Esophagus squamous epithelium (tissue), 5 donors: Measurements from ENCODE around the gene XRN1. TPM values are rescaled to one million over a fixed set of nuclear protein-coding genes. Genes with fewer than 3 reads are reported as not detected.

Experiments used
- DNase-seq: peaks from one replicate; lab custom pipeline; 2025; lab: John Stamatoyannopoulos, UW
- H3K27ac ChIP-seq, 4 donors: fragments of 200-600 bp; sonication (generic); one replicate each; pipeline ENCODE4 v1.5.1; 2016 to 2019; ENCODE audit warnings: mild to moderate bottlenecking in 1 of 4
- H3K27me3 ChIP-seq, 4 donors: fragments of 200-600 bp; sonication (generic); 1 replicate in 3 of 4; 2 replicates in 1 of 4; pipeline versions ENCODE4 v1.5.1 to v1.6.0; 2017 to 2021; ENCODE audit warnings: antibody characterized with exemption in 1 of 4
- H3K36me3 ChIP-seq, 3 donors: fragments of 200-600 bp; sonication (generic); one replicate each; pipeline ENCODE4 v1.5.1; 2016 to 2019
- H3K4me1 ChIP-seq, 3 donors: fragments of 200-600 bp; sonication (generic); one replicate each; pipeline ENCODE4 v1.5.1; 2017 to 2019
- H3K4me3 ChIP-seq, 4 donors: fragments of 200-600 bp; sonication (generic); 1 replicate in 3 of 4; 2 replicates in 1 of 4; pipeline ENCODE4 v1.5.1; 2016 to 2019; ENCODE audit warnings: mild to moderate bottlenecking in 2 of 4, moderate library complexity in 1 of 4
- H3K9me3 ChIP-seq, 3 donors: fragments of 200-600 bp; sonication (generic); one replicate each; pipeline ENCODE4 v1.5.1; 2016 to 2019
- POLR2A ChIP-seq, 4 donors: fragments of 450-650 bp; IDR thresholded peaks; one replicate each; pipeline ENCODE4 v1.6.1; 2017; ENCODE audit warnings: antibody characterized with exemption in 4 of 4, mild to moderate bottlenecking in 4 of 4, moderate library complexity in 3 of 4
- WGBS, 2 donors: methylation state at CpG; one replicate each; pipeline ENCODE4 v1.1.5; 2018; 5-methylcytosine and 5-hydroxymethylcytosine counted together
- intact Hi-C: fragments of 100-400 bp; cut with DNase I; formaldehyde crosslinking; loops from one replicate; pipeline ENCODE4 v1.15.0; 2022
- total RNA-seq, 4 donors: library from RNA; depleted of rRNA; stranded (reverse); fragments of >200 nt; gene quantifications; one replicate each; pipeline ENCODE4 v1.1.0, GENCODE V29; 2016
- TF ChIP-seq, protein P1 (sequence below), 6 experiments: fragments of 450-650 bp in 4 of 6; fragments of 200-600 bp in 2 of 6; sonication (generic) in 2 of 6; IDR thresholded peaks; one replicate each; pipeline ENCODE4 v1.5.1; 2016 to 2019; ENCODE audit warnings: antibody characterized with exemption in 6 of 6, mild to moderate bottlenecking in 4 of 6, moderate library complexity in 4 of 6
- donor health status: DM: yes; HTN: yes; CAD: no.

Gene XRN1
- total RNA-seq, 4 donors from 2014 or later, result 15.5 to 37.6 (median 23.1) TPM

DNA sequence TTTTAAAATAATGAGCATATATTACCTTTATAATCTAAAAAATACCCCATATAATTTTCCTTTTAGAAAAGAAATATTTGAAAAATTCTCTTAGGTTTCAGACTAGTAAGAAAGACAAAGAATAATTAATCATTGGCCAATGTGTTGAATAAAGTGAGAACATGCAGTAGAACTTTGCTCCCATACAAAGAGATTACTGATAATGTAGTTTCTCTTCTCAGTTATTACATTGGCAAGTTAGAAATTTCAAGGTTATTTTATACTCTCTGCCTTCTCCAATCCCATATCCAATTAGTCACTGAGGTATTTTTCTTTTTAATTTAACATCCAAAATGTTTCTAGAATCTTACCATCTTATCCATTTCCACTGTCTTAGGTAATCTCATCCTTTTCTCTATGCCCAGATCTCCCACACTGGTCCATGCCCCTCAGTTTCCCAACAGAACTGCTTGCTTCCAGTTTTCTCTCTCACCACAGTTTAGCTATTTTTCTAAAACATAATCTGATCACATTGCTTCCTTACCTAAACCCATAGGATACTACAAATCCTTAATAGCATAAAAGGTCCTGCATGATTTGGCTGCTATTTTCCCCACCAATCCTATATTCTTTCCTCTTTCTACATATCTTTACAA lies 10.8 kb downstream of the XRN1 start:
- TF ChIP-seq POLR2A (IDR thresholded peaks at IDR 0.05), result no peak
- TF ChIP-seq, protein P1, sequence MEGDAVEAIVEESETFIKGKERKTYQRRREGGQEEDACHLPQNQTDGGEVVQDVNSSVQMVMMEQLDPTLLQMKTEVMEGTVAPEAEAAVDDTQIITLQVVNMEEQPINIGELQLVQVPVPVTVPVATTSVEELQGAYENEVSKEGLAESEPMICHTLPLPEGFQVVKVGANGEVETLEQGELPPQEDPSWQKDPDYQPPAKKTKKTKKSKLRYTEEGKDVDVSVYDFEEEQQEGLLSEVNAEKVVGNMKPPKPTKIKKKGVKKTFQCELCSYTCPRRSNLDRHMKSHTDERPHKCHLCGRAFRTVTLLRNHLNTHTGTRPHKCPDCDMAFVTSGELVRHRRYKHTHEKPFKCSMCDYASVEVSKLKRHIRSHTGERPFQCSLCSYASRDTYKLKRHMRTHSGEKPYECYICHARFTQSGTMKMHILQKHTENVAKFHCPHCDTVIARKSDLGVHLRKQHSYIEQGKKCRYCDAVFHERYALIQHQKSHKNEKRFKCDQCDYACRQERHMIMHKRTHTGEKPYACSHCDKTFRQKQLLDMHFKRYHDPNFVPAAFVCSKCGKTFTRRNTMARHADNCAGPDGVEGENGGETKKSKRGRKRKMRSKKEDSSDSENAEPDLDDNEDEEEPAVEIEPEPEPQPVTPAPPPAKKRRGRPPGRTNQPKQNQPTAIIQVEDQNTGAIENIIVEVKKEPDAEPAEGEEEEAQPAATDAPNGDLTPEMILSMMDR (IDR thresholded peaks at IDR 0.05), result no peak
- intact Hi-C loops, result no loop called here
- no peak for DNase-seq
- Histone ChIP-seq H3K27me3 (no peaks in the 10 kb centered on the region), H3K27ac (no peak overlapping the region), H3K4me1 (peaks cover 7 to 48% (median 11%) of the 10 kb centered on the region in 3 donors), H3K9me3 (no peaks in the 10 kb centered on the region), H3K36me3 (peaks cover 0 to 20% (median 0%) of the 10 kb centered on the region in 3 donors), H3K4me3 (no peak overlapping the region)

DNA sequence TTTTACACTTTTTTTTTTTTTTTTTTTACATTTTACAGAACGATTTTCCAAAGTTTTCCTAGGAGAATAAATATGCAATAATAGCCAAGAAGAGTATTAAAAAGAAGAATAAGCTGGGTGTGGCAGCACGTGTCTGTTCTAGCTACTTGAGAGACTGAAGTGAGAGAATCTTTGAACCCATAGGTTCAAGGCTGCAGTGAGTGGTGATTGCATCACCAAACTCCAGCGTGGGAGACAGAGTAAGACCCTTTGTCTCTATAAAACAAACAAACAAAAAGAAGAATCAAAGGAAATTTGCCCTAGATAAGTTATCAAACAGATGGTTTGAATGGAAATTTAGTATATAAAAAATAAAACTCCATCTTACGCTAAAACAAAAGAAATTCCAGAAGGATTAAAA lies 13.3 kb downstream of the XRN1 start:
- intact Hi-C loops, result no loop called here
- DNase-seq, result no peak
- Histone ChIP-seq H3K36me3 (peaks cover 3 to 41% (median 9%) of the 10 kb centered on the region in 3 donors), H3K27ac (no peak overlapping the region), H3K9me3 (no peaks in the 10 kb centered on the region), H3K4me3 (no peak overlapping the region), H3K4me1 (peaks cover 0 to 25% (median under 1%) of the 10 kb centered on the region in 3 donors), H3K27me3 (no peaks in the 10 kb centered on the region)
- TF ChIP-seq, protein P1 (IDR thresholded peaks at IDR 0.05), result no peak
- TF ChIP-seq POLR2A (IDR thresholded peaks at IDR 0.05), result no peak
- WGBS, 2 donors, result 50 to 53% methylated on average over 4 of the region's 4 CpGs

DNA sequence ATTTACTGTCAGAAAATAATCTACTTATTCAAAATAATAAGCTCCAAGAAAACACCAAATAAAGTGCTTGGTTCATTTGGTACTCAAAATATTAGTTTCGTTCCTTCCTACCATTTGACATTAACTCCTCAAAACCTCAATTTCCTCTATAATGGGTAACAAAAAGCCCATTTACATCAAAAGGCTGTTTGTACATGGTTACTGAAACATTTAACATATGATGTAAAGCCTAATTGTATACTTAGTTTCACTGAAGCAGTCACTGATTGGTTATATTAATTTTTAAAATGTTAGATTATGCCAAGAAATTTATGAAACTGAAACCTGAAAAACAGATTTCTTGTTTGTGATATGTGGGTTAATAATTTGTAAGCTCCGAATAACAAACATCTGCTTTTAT lies 14.7 kb downstream of the XRN1 start:
- intact Hi-C loops, result no loop called here
- TF ChIP-seq, protein P1 (IDR thresholded peaks at IDR 0.05), result no peak
- Histone ChIP-seq H3K27me3 (no peaks in the 10 kb centered on the region), H3K36me3 (peaks cover 3 to 53% (median 9%) of the 10 kb centered on the region in 3 donors), H3K27ac (no peak overlapping the region), H3K9me3 (no peaks in the 10 kb centered on the region), H3K4me3 (no peak overlapping the region), H3K4me1 (peaks cover 0 to 11% (median 0%) of the 10 kb centered on the region in 3 donors)
- WGBS, 2 donors, result 73 to 77% methylated on average over 2 of the region's 2 CpGs
- DNase-seq, result no peak

DNA sequence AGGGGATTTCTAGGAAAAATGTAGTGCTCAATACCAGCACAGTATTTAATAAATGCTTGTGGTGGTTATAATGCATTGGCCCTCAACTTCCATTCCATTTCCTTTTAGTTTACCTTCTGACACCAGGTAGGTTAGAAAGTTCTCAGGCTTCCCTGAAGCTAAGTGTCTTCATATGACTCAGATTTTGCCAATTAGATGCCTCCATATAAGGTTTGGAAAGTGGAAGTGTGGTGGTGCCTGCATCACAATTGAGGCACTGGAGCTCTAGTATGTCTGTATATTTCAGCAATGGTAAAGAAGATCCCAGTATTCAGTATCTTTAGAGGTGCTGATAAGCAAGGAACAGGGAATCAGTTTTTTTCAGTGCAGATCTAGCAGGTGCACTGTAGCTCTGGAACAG lies 18.3 kb downstream of the XRN1 start:
- no peak overlapping the region for H3K27ac ChIP-seq
- H3K9me3 ChIP-seq, result no peaks in the 10 kb centered on the region
- no peak for DNase-seq
- intact Hi-C loops, result no loop called here
- peaks cover 3 to 63% (median 9%) of the 10 kb centered on the region in 3 donors for H3K36me3 ChIP-seq
- H3K27me3 ChIP-seq, result no peaks in the 10 kb centered on the region
- no peak for TF ChIP-seq POLR2A (IDR thresholded peaks at IDR 0.05)
- TF ChIP-seq, protein P1 (IDR thresholded peaks at IDR 0.05), result no peak
- H3K4me3 ChIP-seq, result no peak overlapping the region
- no peaks in the 10 kb centered on the region for H3K4me1 ChIP-seq

DNA sequence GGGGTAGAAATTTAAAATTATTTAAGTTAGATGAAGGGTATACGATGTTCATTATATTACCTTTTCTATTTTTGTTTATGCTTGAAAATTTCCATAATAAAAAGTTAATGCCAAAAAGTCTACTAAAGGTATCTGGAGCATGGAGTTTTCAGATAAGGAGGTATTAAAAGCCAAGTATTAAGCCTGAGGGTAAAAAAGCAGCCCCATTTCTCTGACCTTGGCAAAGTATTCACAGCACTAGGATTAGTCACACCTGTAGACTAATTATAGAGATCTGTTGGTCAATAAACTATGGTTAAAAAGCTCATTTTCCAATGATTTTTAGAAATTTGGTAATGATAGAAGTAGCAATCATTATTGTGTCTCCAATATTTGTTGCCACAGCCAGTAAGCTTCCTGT lies 23.1 kb downstream of the XRN1 start:
- H3K4me1 ChIP-seq, result no peaks in the 10 kb centered on the region
- H3K36me3 ChIP-seq, result peaks cover 0 to 84% (median 10%) of the 10 kb centered on the region in 3 donors
- no peaks in the 10 kb centered on the region for H3K9me3 ChIP-seq
- TF ChIP-seq, protein P1 (IDR thresholded peaks at IDR 0.05), result no peak
- TF ChIP-seq POLR2A (IDR thresholded peaks at IDR 0.05), result no peak
- intact Hi-C loops, result no loop called here
- 89 to 100% methylated on average over 1 of the region's 1 CpG for WGBS, 2 donors
- H3K4me3 ChIP-seq, result no peak overlapping the region
- no peak for DNase-seq
- no peaks in the 10 kb centered on the region for H3K27me3 ChIP-seq
- no peak overlapping the region for H3K27ac ChIP-seq
